ENCODE data around the gene DGKE.

Gene DGKE

DNA sequence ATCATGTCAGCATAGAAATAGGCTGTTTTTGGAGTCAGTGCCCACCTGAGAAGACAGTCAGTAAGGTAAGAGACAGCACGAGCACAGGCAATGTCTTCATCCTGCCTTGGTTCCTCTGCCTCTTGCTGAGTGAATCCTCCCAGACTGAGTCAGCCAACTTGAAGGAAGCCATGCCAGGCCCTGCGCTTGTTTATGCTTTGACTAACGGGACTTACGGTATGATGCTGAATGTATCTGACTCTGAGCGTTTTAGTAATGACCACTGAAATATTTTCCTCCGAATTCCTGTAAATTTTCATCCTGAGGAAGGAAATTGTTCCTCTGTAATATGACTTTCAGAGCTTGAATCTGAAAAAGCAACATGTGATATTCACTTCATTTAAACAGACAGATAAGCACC is 18.2 kb upstream of the DGKE start:
- DNase-seq (ENCODE audit: low spot score) = no peak

DNA sequence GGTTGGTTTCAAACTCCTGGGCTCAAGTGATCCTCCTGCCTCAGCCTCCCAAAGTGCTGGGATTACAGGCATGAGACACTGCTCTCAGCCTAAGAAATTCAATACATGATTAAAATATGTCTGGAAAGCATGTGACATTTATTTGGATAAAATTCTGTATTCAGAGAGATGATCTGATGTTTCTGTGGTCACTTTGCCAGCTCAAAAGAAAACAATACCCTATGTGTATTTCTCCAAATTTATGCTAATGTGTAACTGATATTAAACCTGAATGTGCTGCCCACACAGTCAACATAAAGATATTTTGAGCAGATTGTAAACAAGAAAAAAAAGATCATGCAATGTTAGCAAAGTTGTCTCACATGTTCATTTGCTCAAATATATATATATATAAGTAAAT is 16.9 kb upstream of the DGKE start:
- no peak for DNase-seq (ENCODE audit: low spot score)

DNA sequence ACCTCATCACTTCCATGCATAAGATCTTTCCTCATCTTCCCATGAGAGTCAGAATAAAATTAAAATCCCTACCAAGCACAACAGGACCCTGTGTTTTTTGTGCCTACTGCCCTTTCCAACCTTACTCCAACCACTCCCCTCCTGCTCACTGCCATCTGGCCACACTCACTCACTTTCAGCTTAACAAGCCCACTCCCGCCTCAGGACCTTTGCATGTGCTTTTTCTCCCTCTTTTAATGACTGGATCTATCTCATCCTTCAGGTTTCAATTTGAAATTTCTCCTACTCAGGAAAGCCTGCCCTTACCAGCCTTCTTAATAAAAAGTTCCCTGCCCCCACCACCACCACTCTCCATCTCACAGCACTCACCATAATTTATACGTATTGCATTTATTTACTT is 14.9 kb upstream of the DGKE start:
- DNase-seq (ENCODE audit: low spot score) = no peak

DNA sequence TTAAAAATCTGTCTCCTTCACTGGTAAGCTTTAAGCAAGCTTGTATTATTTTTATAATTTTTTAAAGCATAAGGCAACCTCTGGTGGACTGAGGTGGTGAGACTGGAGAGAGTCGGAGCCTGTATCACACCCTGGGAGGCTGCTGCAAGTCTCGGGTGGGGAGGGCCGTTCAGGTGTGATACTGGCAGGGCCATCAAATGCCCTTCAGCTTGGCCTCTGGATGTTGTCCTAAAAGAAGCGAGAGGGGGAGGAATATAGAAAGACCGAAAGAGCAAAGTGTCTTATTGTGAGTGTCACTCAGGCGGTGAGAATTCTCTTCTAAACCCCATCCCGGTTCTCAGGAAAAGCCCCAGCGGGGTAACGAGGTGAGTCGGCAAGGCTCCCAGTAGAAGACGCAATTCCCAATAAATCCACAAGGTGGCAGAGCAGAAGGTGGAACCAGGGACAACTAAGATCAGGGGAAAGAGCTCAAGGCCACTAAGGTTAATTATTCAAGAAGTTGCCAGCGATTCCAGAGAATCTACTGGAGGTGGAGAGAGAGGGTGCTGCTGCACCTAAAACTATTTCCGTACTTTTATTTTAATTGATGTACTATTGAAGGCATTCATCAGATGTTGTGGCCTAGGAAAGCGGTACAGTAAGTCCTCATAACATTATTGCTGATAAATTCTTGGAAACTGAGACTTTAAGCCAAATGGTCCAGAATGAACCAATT is 14.4 kb upstream of the DGKE start:
- peak; percentile 36 for DNase-seq (ENCODE audit: low spot score)

GRCh38 chr17:56820207-56820606 is 13.7 kb upstream of the DGKE start:
- DNase-seq (ENCODE audit: low spot score) = no peak

GRCh38 chr17:56821847-56822534 is 12.0 kb upstream of the DGKE start:
- no peak for DNase-seq (ENCODE audit: low spot score)

DNA sequence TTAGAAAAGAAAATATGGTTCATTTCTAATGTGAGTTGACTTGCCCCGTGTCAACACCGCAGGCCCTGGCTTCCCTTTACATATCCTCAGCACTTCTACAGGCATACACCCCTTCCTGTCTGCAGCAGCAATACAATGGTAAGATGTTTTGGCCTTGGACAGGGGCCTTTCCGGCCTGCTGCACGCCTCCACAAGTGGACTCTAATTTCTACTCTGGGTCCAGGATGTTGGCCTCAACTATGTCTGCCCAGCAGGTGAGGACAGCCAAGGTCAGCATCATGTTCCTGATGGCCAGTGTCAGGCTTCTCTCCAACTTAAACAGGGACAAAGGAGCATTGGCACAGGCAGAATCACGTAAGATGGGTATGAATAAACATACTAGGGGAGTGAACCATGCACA is 11.2 kb upstream of the DGKE start:
- no peak for DNase-seq (ENCODE audit: low spot score)

DNA sequence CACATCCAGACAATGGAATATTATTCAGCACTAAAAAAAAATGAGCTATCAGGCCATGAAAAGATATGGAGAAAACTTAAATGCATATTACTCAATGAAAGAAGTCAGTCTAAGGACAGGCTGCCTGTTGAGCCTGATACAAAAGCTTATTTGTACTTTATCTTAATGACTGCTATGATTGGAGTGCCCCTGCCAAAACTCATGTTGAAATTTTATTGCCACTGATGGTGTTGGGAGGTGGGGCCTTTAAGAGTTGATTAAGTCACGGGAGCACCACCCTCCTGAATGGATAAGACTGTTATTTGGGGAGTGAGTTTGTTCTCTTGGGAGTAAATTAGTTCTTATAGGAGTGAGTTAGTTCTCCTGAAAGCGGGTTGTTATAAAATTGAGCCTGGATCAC is 10.1 kb upstream of the DGKE start:
- no peak for DNase-seq (ENCODE audit: low spot score)

DNA sequence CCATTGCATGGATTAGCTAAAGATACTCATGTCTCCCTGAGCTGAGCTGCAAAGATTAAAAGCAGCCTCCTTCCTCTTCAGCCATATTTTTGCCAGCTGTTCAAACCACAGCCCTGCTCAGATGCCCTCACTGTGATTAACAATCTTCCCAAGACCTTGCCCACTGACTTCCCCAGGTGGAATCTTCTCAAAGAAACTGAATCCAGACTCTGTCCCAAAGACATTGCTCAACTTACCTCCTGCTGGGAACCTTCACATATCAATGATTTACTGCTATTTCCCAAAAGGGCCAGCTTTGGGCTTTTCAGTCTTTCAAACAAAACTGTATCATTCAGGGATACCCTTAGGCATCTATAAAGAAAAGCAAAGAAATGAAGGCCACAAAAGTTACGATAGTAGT is 9.4 kb upstream of the DGKE start:
- DNase-seq (ENCODE audit: low spot score) = no peak

GRCh38 chr17:56826611-56827414 is 7.1 kb upstream of the DGKE start:
- no peak for DNase-seq (ENCODE audit: low spot score)

DNA sequence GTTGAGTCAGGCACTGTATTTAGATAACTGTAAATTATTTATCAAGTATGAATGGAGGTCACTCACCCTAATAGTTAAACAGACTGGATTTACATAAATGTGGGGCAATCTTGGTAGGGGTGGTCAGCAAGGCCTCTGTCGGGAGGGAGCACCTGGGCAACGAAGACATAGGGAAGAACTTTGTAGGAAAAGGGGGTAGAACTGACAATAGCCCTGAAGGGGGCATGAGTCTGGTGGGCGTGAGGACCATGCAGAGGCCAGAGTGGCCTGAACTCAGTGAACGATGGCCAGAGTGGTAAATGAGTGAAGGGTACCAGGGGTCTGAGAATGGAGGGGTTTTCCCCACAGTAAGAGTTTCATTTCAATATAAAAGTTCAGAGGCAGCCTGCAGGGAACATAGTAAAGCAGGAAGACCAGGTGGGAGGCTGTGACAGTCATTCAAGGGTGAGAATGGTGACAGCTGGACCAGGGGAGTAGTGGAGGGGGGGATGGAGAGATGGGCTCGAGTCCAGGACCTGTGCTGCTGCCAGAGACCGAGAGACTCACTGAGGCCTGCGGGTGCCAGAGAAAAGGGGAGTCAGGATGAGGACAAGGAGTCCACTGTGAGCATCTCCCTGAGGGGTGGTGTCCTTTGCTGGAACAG is 3.1 kb upstream of the DGKE start:
- no peak for DNase-seq (ENCODE audit: low spot score)

DNA sequence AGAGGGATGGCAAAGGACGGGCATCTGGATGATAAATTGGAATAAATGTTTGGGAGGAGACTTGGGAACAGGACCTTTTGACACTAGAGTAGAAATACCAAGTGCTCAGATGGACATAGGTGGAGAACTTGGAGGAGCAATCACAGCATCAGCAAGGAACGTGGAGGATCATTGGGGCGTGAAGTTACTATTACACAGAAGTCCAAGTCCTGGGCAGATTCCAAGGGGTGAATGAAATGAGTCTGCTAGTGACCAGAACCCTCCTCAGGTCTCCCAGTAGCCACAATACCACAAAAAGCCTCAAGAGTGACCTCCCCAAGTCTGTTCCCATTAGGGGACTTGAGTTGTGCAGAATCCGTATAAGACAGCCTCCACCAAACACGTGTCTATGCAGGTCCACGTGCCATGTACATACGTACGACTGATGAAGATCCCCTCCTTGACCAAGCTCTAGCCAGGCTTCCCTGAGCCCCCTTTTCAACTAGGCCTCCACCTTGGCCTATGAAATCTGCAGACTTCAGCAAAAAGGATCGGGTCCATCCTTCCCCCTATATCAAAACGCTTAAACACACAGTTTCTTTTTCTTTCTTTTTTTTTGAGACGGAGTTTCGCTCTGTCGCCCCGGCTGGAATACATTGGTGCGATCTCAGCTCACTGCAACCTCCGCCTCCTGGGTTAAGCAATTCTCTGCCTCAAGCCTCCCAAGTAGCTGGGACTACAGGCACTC is 2.4 kb upstream of the DGKE start:
- DNase-seq (ENCODE audit: low spot score) = no peak

DNA sequence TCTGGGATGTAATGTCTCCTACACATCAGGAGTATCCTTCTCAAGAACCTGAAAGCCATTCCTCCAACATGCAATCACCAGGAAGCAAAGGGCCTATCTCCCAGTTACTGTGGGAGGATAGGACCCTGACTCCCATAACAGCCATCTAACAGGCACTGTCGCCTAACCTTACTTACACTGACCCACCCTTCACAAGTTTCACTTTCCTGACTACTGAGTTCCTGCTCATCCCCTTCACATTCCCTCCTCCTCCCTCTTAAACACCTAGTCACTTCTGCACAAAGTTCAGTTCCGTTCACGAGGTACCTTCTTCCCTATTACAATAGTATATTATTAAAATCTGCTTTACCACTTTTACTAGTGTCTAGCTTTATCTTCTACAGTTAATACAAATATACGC is 1.5 kb upstream of the DGKE start:
- no peak for DNase-seq (ENCODE audit: low spot score)

DNA sequence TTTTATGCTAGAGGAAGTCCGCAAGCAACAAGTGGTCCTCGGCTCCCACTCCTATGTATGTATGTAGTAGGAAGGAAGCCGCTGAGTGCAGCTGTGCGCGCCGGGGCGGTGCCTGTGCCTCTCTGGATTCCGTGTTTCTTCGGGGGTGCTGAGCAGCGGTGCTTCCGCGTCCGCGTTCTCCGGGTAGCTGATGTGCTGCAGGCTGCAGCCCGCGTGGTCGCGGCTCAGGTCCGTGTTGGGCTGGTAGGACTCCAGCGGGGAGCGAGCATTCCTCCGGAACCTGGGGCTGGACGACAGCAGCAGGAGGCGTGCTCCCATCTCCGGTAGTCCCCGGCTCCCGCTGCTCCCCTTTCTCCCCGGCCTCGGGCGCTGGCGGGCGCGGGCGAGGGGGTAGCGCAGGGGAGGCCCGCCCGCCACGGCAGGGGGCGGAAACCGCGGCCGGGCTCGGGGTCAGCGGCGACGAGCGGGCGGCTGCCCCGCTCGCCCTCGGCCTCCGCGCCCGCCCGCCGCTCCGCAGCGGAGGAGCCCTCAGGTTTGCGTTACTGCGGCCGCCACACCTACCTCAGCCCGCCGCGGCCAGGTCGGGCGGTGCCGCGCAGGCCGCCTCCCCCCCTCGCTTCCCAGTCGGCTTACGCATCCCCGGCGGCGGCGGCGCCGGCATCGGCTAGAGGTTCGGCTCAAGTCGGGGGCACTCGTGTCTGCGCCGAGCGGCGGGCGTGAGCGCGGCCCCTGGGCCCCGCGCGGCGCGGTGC is 718 bp upstream of the DGKE start:
- DNase-seq (ENCODE audit: low spot score) = peak; percentile 39

GRCh38 chr17:56834380-56835263 is 671 bp downstream of the DGKE start:
- DNase-seq (ENCODE audit: low spot score) = peak; percentile 31

DNA sequence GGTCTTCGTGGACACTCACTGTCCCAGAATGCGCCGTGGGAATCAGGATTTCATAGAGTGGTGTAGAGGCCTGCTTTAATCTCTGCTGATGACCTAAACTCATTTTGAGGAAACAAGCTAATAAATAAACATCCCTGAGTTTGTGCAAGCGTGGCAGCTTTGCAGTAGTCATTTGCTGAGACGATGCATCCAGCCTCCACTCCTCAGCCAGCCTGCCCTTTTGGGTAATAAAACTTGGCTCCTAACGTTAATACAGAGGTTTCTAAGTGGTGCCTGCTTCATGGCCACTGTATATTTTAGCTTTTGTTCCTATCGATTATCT is 1.3 kb downstream of the DGKE start:
- DNase-seq (ENCODE audit: low spot score) = no peak

DNA sequence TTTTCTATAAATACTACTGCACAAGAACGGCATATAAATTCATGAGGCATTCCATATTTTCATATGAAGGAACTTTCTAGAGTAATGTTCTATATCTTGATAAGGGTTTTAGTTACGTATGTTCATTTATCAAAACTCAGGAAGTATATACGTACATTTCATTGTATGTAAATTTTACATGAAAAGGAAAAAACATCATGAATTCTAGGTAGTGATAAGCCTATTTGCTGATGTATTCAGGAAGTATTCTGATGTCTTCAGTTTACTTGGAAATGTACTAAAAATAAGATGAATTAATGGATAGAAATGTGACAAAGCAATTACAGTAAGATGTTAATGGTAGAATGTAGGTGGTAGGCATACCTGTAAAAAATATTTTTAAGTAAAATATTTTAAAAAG is 4.7 kb downstream of the DGKE start:
- DNase-seq (ENCODE audit: low spot score) = no peak

DNA sequence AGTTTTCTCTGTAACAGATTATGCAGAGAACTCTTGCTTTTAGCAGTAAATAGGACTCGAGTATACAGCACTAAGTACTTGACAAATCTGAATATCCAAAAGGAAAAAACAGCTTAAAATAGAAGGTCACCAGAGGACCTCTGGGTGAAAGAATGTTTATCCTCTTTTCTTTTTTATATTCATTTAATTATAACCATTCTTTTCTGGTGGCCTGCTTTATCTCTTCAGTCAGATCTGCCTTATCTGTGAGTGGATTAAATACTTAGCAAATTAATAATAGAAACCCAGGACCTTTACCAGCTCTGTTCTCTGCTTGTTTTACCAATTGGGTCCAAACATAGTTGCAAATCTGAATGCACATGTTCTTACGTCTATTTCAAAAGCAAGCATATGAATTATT is 8.6 kb downstream of the DGKE start:
- no peak for DNase-seq (ENCODE audit: low spot score)

DNA sequence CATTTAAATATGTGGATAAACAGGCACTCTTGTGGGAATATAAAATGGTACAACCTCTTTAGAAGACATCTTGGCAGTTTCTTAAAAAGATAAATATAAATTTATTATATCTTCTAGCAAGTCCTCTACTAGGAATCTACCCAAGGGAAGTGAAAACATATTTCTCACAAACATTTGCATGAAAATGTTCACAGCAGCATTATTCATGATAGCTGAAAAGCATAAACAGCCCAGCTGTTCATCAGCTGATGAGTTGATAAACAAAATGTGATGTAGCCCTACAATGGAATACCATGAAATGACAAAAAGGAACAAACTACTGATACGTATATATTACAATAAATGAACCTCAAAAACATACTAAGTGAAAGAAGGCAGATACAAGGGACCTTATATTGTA is 12.0 kb downstream of the DGKE start:
- no peak for DNase-seq (ENCODE audit: low spot score)

- DNase-seq (ENCODE audit: low spot score) = no peak
Measured at GRCh38 chr17:56847106-56847505, 13.2 kb downstream of the DGKE start.

Measured in putamen (tissue), 1 donor.